H9 (cell line): Measurements from ENCODE around the gene EFNA5. TPM values are rescaled to one million over a fixed set of nuclear protein-coding genes. Genes with fewer than 3 reads are reported as not detected.

Source experiments
- DNase-seq: peaks from one replicate; pipeline ENCODE4 v3.0.0-alpha.2; 2017
- H2AFZ ChIP-seq: one replicate; pipeline ENCODE4 v1.6.1; 2013; ENCODE audit warnings: mild to moderate bottlenecking, low read length, control low read depth, moderate library complexity
- H2AK5ac ChIP-seq: 2 replicates; pipeline ENCODE4 v1.6.1; 2013; ENCODE audit warnings: low read length, control low read depth, mixed read lengths; ENCODE audit not compliant: insufficient read length
- H2BK120ac ChIP-seq: one replicate; pipeline ENCODE4 v1.6.1; 2013; ENCODE audit warnings: low read depth, mild to moderate bottlenecking, low read length, control low read depth, inconsistent platforms; ENCODE audit not compliant: poor library complexity, severe bottlenecking
- H2BK12ac ChIP-seq: 2 replicates; pipeline ENCODE4 v1.6.1; 2013; ENCODE audit warnings: low read length, control low read depth, mixed read lengths, low read depth; ENCODE audit not compliant: insufficient read length
- H2BK15ac ChIP-seq: 2 replicates; pipeline ENCODE4 v1.6.1; 2013; ENCODE audit warnings: low read depth, low read length, control low read depth
- H2BK20ac ChIP-seq: one replicate; pipeline ENCODE4 v1.6.1; 2013; ENCODE audit warnings: low read depth, mild to moderate bottlenecking, low read length, control low read depth, inconsistent platforms; ENCODE audit not compliant: poor library complexity, severe bottlenecking
- H2BK5ac ChIP-seq: 2 replicates; pipeline ENCODE4 v1.6.1; 2013; ENCODE audit warnings: low read length, control low read depth, mixed read lengths; ENCODE audit not compliant: insufficient read length
- H3K14ac ChIP-seq: 2 replicates; pipeline ENCODE4 v1.6.1; 2013; ENCODE audit warnings: low read length, control low read depth; ENCODE audit not compliant: insufficient read depth
- H3K18ac ChIP-seq: 2 replicates; pipeline ENCODE4 v1.6.1; 2013; ENCODE audit warnings: low read depth, mild to moderate bottlenecking, mixed read lengths, low read length, control low read depth; ENCODE audit not compliant: insufficient read length
- H3K23ac ChIP-seq: 2 replicates; pipeline ENCODE4 v1.6.1; 2013; ENCODE audit warnings: low read length, control low read depth, mixed read lengths, low read depth; ENCODE audit not compliant: insufficient read length
- H3K23me2 ChIP-seq: 2 replicates; pipeline ENCODE4 v1.6.1; 2013; ENCODE audit warnings: low read depth, mild to moderate bottlenecking, mixed read lengths, low read length, control low read depth; ENCODE audit not compliant: insufficient read length, poor library complexity, severe bottlenecking
- H3K27ac ChIP-seq: 2 replicates; pipeline ENCODE4 v1.5.1; 2013; ENCODE audit warnings: low read length, control low read depth, mixed read lengths, low read depth; ENCODE audit not compliant: insufficient read length
- H3K27me3 ChIP-seq: 2 replicates; pipeline ENCODE4 v1.6.1; 2013; ENCODE audit warnings: low read length, control low read depth, inconsistent platforms; ENCODE audit not compliant: insufficient read depth
- H3K4ac ChIP-seq: 2 replicates; pipeline ENCODE4 v1.6.1; 2013; ENCODE audit warnings: low read depth, mild to moderate bottlenecking, control low read depth, inconsistent platforms, low read length, moderate library complexity
- H3K4me1 ChIP-seq: 2 replicates; pipeline ENCODE4 v1.6.1; 2013; ENCODE audit warnings: low read length, control low read depth, inconsistent platforms; ENCODE audit not compliant: insufficient read depth
- H3K4me2 ChIP-seq: 2 replicates; pipeline ENCODE4 v1.6.1; 2013; ENCODE audit warnings: low read length, control low read depth, mixed read lengths; ENCODE audit not compliant: insufficient read length, insufficient read depth
- H3K56ac ChIP-seq: 2 replicates; pipeline ENCODE4 v1.6.1; 2013; ENCODE audit warnings: low read depth, mild to moderate bottlenecking, mixed read lengths, low read length, control low read depth; ENCODE audit not compliant: insufficient read length
- H3K79me1 ChIP-seq: 2 replicates; pipeline ENCODE4 v1.6.1; 2013; ENCODE audit warnings: low read depth, mild to moderate bottlenecking, moderate library complexity, low read length, control low read depth, inconsistent platforms; ENCODE audit not compliant: insufficient read depth, poor library complexity, severe bottlenecking
- H3K79me2 ChIP-seq: 2 replicates; pipeline ENCODE4 v1.6.1; 2013; ENCODE audit warnings: low read length, control low read depth, inconsistent platforms; ENCODE audit not compliant: insufficient read depth
- H3K9ac ChIP-seq: 2 replicates; pipeline ENCODE4 v1.6.1; 2013; ENCODE audit warnings: low read length, control low read depth, mixed read lengths; ENCODE audit not compliant: insufficient read length; ENCODE audit errors: extremely low read depth
- H3K9me3 ChIP-seq: one replicate; pipeline ENCODE4 v1.6.1; 2013; ENCODE audit warnings: low read depth, low read length, inconsistent platforms; ENCODE audit not compliant: control insufficient read depth
- H3T11ph ChIP-seq: one replicate; pipeline ENCODE4 v1.6.1; 2013; ENCODE audit warnings: mild to moderate bottlenecking, low read length, control low read depth, inconsistent platforms
- H4K20me1 ChIP-seq: one replicate; pipeline ENCODE4 v1.6.1; 2013; ENCODE audit not compliant: control insufficient read depth, insufficient read length, insufficient read depth
- H4K5ac ChIP-seq: 2 replicates; pipeline ENCODE4 v1.6.1; 2013; ENCODE audit warnings: low read depth, mild to moderate bottlenecking, mixed read lengths, low read length, control low read depth; ENCODE audit not compliant: insufficient read length
- H4K8ac ChIP-seq: replicated peaks from 2 replicates; pipeline ENCODE4 v1.6.1; 2013; ENCODE audit warnings: low read length, control low read depth, mixed read lengths, low read depth; ENCODE audit not compliant: insufficient read length
- H4K91ac ChIP-seq: 2 replicates; pipeline ENCODE4 v1.6.1; 2013; ENCODE audit warnings: low read depth, mild to moderate bottlenecking, moderate library complexity, mixed read lengths, low read length, control low read depth; ENCODE audit not compliant: insufficient read length
- H3K27ac Mint-ChIP-seq, 3 experiments: 2 replicates in 2 of 3; 3 replicates in 1 of 3; pipeline ENCODE4 v1.8.0; 2020 to 2021; ENCODE audit warnings: mixed read lengths in 3 of 3, mild to moderate bottlenecking in 1 of 3, moderate library complexity in 1 of 3
- H3K27me3 Mint-ChIP-seq: 2 replicates; pipeline ENCODE4 v1.8.0; 2021; ENCODE audit warnings: low read depth, mild to moderate bottlenecking, moderate library complexity, mixed read lengths
- H3K36me3 Mint-ChIP-seq, 3 experiments: 2 replicates in 2 of 3; 3 replicates in 1 of 3; pipeline ENCODE4 v1.8.0; 2020 to 2021; ENCODE audit warnings: low read depth in 3 of 3, mixed read lengths in 3 of 3; ENCODE audit not compliant: insufficient read depth in 1 of 3
- H3K4me1 Mint-ChIP-seq, 2 experiments: 2 replicates each; pipeline ENCODE4 v1.8.0; 2020; ENCODE audit warnings: mixed read lengths in 2 of 2
- H3K4me3 Mint-ChIP-seq, 2 experiments: 2 replicates in 1 of 2; 3 replicates in 1 of 2; pipeline ENCODE4 v1.8.0; 2020 to 2021; ENCODE audit warnings: mild to moderate bottlenecking in 2 of 2, mixed read lengths in 2 of 2, moderate library complexity in 1 of 2
- H3K9me3 Mint-ChIP-seq, 2 experiments: 2 replicates in 1 of 2; 3 replicates in 1 of 2; pipeline ENCODE4 v1.8.0; 2020; ENCODE audit warnings: mild to moderate bottlenecking in 2 of 2, mixed read lengths in 2 of 2, moderate library complexity in 1 of 2
- WGBS: extraction: QIAGEN DNeasy Blood & Tissue Kit; methylation state at CpG from one replicate; pipeline ENCODE4 v1.1.7; 2013; ENCODE audit warnings: missing lambda C conversion rate, low lambda C conversion rate, mixed read lengths; ENCODE audit not compliant: insufficient read length; ENCODE audit errors: extremely low coverage; 5-methylcytosine and 5-hydroxymethylcytosine counted together
- total RNA-seq: library from RNA; stranded (reverse); gene quantifications from 2 replicates; pipeline ENCODE4 v1.2.1, GENCODE V29; 2021
- TF ChIP-seq, protein P1 (sequence below): fragments of 200-600 bp; sonication (generic); conservative IDR thresholded peaks from 3 replicates; pipeline ENCODE4 v1.8.0; 2021; ENCODE audit warnings: antibody characterized with exemption, mild to moderate bottlenecking

Gene EFNA5
- total RNA-seq, 1 experiment from 2014 or later, result 20.4 TPM

DNA sequence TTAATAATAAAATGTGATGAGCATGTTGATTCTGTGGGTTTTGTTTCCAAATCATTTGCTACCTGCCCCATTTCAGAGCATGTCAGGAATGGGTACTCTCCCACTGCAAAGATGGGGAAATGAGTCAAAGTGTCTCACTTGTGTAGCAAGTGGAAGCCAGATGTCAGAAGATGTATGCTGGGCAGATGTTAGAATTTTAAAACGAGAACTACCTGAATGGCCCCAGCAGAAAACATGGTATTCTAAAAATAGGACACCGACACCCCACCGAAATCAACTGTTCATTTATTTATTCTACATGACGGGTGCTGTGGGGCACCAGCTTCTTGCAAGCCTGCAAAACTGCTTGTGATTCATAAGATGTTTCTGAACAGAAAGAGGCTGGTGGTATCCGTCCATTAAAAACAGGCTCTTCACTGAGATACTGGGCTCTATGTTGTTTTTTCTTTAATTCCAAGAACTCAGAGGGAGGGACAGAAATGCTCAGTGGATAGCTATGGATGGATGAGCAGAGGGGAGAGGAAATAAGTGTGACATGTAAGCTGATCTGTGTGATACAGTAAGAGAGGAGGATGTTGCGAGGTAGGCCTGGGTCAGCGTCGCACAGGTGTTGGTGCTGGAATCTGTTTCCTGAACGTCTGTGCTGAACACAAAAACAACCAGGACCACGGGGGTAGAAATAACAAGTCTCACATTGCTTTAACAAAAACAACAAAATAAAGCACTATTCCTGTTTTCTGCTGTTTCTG lies 157.2 kb downstream of the EFNA5 start:
- no peak overlapping the region for H4K8ac ChIP-seq
- peaks cover 22% of the 10 kb centered on the region; the same call in 1 of the 2 replicates for H3K4me1 ChIP-seq
- Mint-ChIP-seq H3K27ac (peak overlapping the region in 2 of 3 experiments; percentile 12 to 99; a peak in 5 of 7 replicates), H3K36me3 (peaks cover 0 to 4% (median 2%) of the 10 kb centered on the region in 3 experiments; a peak in 1 of 7 replicates), H3K9me3 (no peaks in the 10 kb centered on the region), H3K4me1 (peaks cover 60 to 75% of the 10 kb centered on the region in 2 experiments), H3K4me3 (no peak overlapping the region), H3K27me3 (no peaks in the 10 kb centered on the region)
- no peak for DNase-seq
- no peak overlapping the region for H3K23ac ChIP-seq
- no peaks in the 10 kb centered on the region for H3K23me2 ChIP-seq
- no peak overlapping the region for H3T11ph ChIP-seq
- no peak overlapping the region for H4K91ac ChIP-seq
- no peak overlapping the region for H4K5ac ChIP-seq
- H2BK5ac ChIP-seq, result no peak overlapping the region
- no peaks in the 10 kb centered on the region for H4K20me1 ChIP-seq
- no CpG with 5 or more reads among the region's 10 CpGs for WGBS
- no peak overlapping the region for H2BK120ac ChIP-seq
- H3K79me2 ChIP-seq, result no peaks in the 10 kb centered on the region
- no peaks in the 10 kb centered on the region for H3K9me3 ChIP-seq
- no peaks in the 10 kb centered on the region; the same call in 1 of the 2 replicates for H3K27me3 ChIP-seq
- no peak overlapping the region for H2BK15ac ChIP-seq
- H3K27ac ChIP-seq, result no peak overlapping the region
- no peak overlapping the region for H3K18ac ChIP-seq
- H3K4ac ChIP-seq, result no peak overlapping the region
- H3K4me2 ChIP-seq, result no peak overlapping the region
- H2AK5ac ChIP-seq, result no peak overlapping the region
- H3K79me1 ChIP-seq, result no peaks in the 10 kb centered on the region
- H3K14ac ChIP-seq, result no peak overlapping the region
- H3K56ac ChIP-seq, result no peak overlapping the region
- H2BK20ac ChIP-seq, result no peak overlapping the region
- no peak overlapping the region for H3K9ac ChIP-seq
- H2BK12ac ChIP-seq, result no peak overlapping the region
- no peak overlapping the region for H2AFZ ChIP-seq
- TF ChIP-seq, protein P1, sequence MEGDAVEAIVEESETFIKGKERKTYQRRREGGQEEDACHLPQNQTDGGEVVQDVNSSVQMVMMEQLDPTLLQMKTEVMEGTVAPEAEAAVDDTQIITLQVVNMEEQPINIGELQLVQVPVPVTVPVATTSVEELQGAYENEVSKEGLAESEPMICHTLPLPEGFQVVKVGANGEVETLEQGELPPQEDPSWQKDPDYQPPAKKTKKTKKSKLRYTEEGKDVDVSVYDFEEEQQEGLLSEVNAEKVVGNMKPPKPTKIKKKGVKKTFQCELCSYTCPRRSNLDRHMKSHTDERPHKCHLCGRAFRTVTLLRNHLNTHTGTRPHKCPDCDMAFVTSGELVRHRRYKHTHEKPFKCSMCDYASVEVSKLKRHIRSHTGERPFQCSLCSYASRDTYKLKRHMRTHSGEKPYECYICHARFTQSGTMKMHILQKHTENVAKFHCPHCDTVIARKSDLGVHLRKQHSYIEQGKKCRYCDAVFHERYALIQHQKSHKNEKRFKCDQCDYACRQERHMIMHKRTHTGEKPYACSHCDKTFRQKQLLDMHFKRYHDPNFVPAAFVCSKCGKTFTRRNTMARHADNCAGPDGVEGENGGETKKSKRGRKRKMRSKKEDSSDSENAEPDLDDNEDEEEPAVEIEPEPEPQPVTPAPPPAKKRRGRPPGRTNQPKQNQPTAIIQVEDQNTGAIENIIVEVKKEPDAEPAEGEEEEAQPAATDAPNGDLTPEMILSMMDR, result no peak
